Suprapubic skin (tissue), 4 donors: ENCODE data around the gene SKI.

Experiments
- CTCF ChIP-seq, 2 donors: fragments of 200-600 bp in 1 of 2; fragments of 450-650 bp in 1 of 2; sonication (generic) in 1 of 2; IDR thresholded peaks; one replicate each; pipeline ENCODE4 v1.5.1; 2016 to 2019; ENCODE audit warnings: antibody characterized with exemption in 2 of 2, mild to moderate bottlenecking in 1 of 2, moderate library complexity in 1 of 2
- EP300 ChIP-seq: sonication (generic); formaldehyde crosslinking; IDR thresholded peaks from one replicate; pipeline ENCODE4 v1.6.1; 2017; ENCODE audit warnings: antibody characterized with exemption
- POLR2AphosphoS5 ChIP-seq, 3 donors: sonication (generic); formaldehyde crosslinking; IDR thresholded peaks; one replicate each; pipeline ENCODE4 v1.6.1; 2017; ENCODE audit warnings: antibody characterized with exemption in 3 of 3

DNA sequence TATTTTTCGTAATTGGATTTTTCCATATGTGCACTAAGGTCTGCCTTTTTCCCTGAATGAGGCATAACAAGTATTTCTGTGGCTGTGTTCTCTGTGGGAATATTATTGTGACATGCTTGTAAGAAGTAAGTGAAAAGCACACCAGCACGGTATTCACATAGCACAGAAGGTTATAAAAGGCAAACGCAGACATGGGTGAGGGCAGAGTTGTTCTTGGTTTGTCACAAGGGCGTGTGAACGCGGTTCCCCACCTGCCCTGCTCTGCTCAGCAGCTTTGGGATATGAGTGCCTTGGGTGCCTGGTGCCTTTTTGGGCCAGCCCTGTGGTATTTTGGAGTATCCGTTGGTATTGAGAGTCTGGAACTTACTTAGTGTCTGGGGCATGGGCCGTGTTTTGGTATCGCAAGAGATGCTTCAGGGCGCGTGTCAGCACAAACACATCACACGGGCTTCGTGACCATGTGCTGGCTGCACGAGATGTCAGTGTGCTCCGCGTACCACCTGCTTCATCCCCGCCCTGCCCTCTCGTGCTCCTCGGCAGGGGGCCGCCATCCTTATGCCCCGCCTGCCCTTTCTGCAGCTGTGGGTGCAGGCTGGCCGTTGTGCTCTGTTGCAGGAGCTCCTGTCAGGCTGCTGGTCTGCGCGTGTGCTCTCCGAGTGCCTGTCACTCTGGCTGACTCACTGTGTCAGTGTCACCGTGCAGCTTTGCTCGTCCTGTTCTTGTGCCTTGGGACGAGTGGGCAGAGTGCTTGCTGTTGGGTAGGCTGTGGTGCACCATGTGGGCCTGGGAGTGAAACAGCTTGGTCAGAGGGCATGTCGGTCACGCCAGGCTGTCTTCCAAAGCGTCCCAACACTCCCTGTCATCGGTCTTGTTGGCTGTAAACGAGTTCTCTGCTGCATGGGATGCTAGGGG, 15.0 kb downstream of the SKI start:
- TF ChIP-seq POLR2AphosphoS5 (IDR thresholded peaks at IDR 0.05) = no peak
- TF ChIP-seq CTCF (IDR thresholded peaks at IDR 0.05) = no peak
- TF ChIP-seq EP300 = no peak
